Tibial artery (tissue), 4 donors: ENCODE data around the gene MKKS.

Source experiments
- DNase-seq, 2 donors: peaks; one replicate each; pipeline ENCODE4 v3.0.0-alpha.2; 2019
- H3K27ac ChIP-seq, 2 donors: fragments of 200-600 bp; sonication (generic) in 1 of 2; 1 replicate in 1 of 2; 2 replicates in 1 of 2; pipeline ENCODE4 v1.5.1; 2018 to 2019; ENCODE audit warnings: mild to moderate bottlenecking in 1 of 2
- H3K27me3 ChIP-seq, 2 donors: fragments of 200-600 bp; sonication (generic) in 1 of 2; one replicate each; pipeline versions ENCODE4 v1.5.1 to v1.6.0; 2016 to 2019
- H3K36me3 ChIP-seq, 3 donors: fragments of 200-600 bp; sonication (generic) in 2 of 3; one replicate each; pipeline ENCODE4 v1.5.1; 2016 to 2019; ENCODE audit warnings: mild to moderate bottlenecking in 2 of 3
- H3K4me1 ChIP-seq, 4 donors: fragments of 200-600 bp; sonication (generic) in 2 of 4; 1 replicate in 3 of 4; 2 replicates in 1 of 4; pipeline ENCODE4 v1.5.1; 2016 to 2019
- H3K4me3 ChIP-seq, 2 donors: fragments of 200-600 bp; sonication (generic) in 1 of 2; 1 replicate in 1 of 2; 2 replicates in 1 of 2; pipeline ENCODE4 v1.5.1; 2018 to 2019; ENCODE audit warnings: mild to moderate bottlenecking in 2 of 2
- H3K9me3 ChIP-seq, 3 donors: fragments of 200-600 bp; sonication (generic) in 1 of 3; one replicate each; pipeline ENCODE4 v1.5.1; 2016 to 2019
- CTCF ChIP-seq, 2 experiments: fragments of 200-600 bp in 1 of 2; fragments of 450-650 bp in 1 of 2; IDR thresholded peaks; one replicate each; pipeline ENCODE4 v1.5.1; 2017 to 2019; ENCODE audit warnings: antibody characterized with exemption in 2 of 2, mild to moderate bottlenecking in 1 of 2, moderate library complexity in 1 of 2
- intact Hi-C: fragments of 100-400 bp; cut with DNase I; formaldehyde crosslinking; loops from one replicate; pipeline ENCODE4 v1.15.0; 2023; ENCODE audit warnings: low total_unique reads

The MKKS gene

GRCh38 chr20:10415013-10415650, 18.9 kb downstream of the MKKS start:
- Histone ChIP-seq H3K27ac (no peak overlapping the region), H3K4me3 (no peak overlapping the region), H3K4me1 (peaks cover 0 to 6% (median 0%) of the 10 kb centered on the region in 4 donors), H3K36me3 (peaks cover 14 to 23% (median 22%) of the 10 kb centered on the region in 3 donors), H3K9me3 (no peaks in the 10 kb centered on the region), H3K27me3 (no peaks in the 10 kb centered on the region)
- intact Hi-C loops, result no loop called here
- no peak for TF ChIP-seq CTCF (IDR thresholded peaks at IDR 0.05)
- DNase-seq, result no peak

GRCh38 chr20:10412591-10413408, 21.2 kb downstream of the MKKS start:
- intact Hi-C loops, result no loop called here
- Histone ChIP-seq H3K27me3 (no peaks in the 10 kb centered on the region), H3K27ac (no peak overlapping the region), H3K4me3 (no peak overlapping the region), H3K4me1 (peaks cover 0 to 5% (median 0%) of the 10 kb centered on the region in 4 donors), H3K9me3 (no peaks in the 10 kb centered on the region), H3K36me3 (peaks cover 14 to 23% (median 17%) of the 10 kb centered on the region in 3 donors)
- DNase-seq, result no peak
- no peak for TF ChIP-seq CTCF (IDR thresholded peaks at IDR 0.05)

- Histone ChIP-seq H3K36me3 (peaks cover 21 to 29% (median 22%) of the 10 kb centered on the region in 3 donors), H3K27ac (no peak overlapping the region), H3K4me3 (no peak overlapping the region), H3K27me3 (no peaks in the 10 kb centered on the region), H3K4me1 (peaks cover 0 to 5% (median 0%) of the 10 kb centered on the region in 4 donors), H3K9me3 (no peaks in the 10 kb centered on the region)
- TF ChIP-seq CTCF (IDR thresholded peaks at IDR 0.05), result no peak
- no peak for DNase-seq
- intact Hi-C loops, result no loop called here
Observed at GRCh38 chr20:10411673-10412072, 22.3 kb downstream of the MKKS start.

- Histone ChIP-seq H3K27me3 (no peaks in the 10 kb centered on the region), H3K4me3 (no peak overlapping the region), H3K9me3 (no peaks in the 10 kb centered on the region), H3K36me3 (peaks cover 29 to 51% (median 29%) of the 10 kb centered on the region in 3 donors), H3K27ac (no peak overlapping the region), H3K4me1 (no peaks in the 10 kb centered on the region)
- no peak for DNase-seq
- intact Hi-C loops, result no loop called here
- no peak for TF ChIP-seq CTCF (IDR thresholded peaks at IDR 0.05)
Observed at GRCh38 chr20:10408108-10408813, 25.8 kb downstream of the MKKS start.

GRCh38 chr20:10404959-10405530, 29.0 kb downstream of the MKKS start:
- Histone ChIP-seq H3K27ac (no peak overlapping the region), H3K4me3 (no peak overlapping the region), H3K36me3 (peaks cover 22 to 38% (median 24%) of the 10 kb centered on the region in 3 donors), H3K4me1 (no peaks in the 10 kb centered on the region), H3K9me3 (no peaks in the 10 kb centered on the region), H3K27me3 (no peaks in the 10 kb centered on the region)
- intact Hi-C loops, result no loop called here
- no peak for TF ChIP-seq CTCF (IDR thresholded peaks at IDR 0.05)
- no peak for DNase-seq
